Glomerular visceral epithelial cell (primary cell): ENCODE data around the gene ADGRL3.
A peak's percentile ranks its signal among the peaks of the same experiment; 100 is the strongest.

ENCODE experiments used
- DNase-seq: peaks from one replicate; pipeline ENCODE4 v3.0.0-alpha.2; 2016; ENCODE audit errors: extremely low spot score

The ADGRL3 gene

DNA sequence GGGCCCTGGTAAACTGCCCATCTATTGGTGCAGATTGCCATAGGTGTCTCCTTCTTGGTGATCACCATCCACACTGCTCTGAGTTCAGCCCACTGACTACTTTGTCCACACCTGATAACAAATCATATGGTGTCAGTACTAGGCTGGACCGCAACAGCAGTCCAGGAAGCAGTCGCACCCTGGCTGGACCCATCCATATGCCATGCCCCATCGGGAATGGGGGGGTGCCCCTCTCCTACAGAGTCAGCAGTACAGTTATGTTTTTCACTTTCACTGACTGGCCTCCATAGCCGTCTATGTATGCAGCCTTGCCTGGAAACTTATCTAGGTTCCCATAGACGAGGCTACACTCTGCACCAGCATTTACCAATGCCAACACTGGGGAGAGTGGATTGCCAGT lies 226.1 kb downstream of the ADGRL3 start:
- no peak for DNase-seq

DNA sequence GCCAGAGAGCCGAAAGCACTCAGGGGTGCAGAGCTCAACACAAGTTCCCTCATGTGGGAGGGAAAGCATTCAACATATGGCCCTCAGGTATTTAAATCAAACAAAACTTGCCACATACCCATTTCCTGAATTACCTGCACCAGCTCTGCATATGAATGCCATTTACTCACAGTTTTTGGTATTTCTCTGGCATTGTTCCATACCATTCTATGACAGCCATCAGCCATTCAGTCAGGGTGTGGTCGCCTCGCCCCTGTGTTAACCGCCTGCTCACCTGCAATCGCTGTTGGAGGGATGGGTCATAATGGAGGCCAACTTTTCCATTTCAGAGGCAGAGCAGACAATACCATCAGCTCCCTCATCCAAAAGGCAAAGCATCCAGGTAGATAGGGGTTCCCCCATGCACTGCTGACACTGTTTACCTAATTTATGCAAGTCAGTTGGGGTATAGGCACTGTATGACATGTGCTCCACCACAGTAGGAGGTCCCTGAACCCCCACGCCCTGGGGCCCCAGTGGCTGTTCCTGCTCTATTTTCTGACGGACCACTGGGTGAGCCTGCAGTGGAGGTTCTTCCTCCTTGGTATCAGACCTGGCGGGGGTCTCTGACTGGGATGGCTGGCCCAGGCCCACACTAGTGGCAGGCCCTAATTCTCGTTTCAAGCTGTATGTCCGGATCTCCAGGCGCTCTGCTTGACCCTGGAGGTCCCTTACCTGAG lies 227.1 kb downstream of the ADGRL3 start:
- DNase-seq: no peak

DNA sequence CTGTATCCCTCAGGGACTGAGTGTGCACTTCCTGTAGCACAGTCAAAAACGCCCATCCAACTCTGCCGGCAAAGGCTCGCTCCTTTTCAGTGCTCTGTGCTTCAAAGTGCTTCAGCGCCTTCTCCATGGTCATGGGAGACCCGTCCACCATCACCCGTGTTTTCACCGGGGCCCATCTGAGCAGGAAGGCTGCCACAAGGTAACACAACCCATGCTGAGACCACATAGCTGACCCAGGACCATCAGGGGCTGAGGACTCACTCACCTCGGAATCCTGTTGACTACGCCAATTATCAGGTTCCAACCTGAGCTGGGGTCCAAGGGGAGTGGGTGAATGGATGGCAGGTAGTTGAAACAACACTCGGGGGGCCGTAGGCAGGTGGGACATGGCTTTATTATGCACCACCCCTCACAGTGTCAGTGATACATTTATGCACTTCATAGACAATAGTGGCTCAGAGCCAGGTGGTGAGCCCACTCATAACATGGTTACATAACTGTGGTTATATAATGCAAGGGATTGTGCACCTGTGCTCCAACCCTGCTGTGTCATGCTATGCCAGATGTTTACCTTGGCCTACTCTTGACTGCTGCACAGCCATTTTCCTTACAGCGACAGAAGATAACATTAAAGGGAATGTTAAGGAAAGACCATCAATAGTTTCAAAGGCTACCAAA lies 227.8 kb downstream of the ADGRL3 start:
- peak; percentile 25 for DNase-seq

DNA sequence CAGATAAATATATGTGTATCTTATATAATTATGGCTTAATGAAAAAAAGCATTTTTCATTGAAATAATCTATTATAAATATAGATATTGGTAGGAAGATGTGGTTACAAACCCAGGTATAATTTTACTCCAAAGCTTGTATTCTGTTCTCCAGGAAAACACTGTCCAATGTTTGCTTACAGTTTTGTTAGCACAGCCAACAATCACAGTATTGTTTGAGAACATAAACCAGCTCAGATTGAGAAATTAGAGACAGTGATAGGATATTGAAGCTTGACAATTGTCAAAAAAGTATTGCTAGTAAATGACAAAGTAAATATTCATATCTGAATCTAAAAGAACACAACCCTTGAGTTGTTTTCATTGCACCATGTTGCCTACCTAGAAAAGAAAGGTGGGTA lies 228.8 kb downstream of the ADGRL3 start:
- DNase-seq: no peak

DNA sequence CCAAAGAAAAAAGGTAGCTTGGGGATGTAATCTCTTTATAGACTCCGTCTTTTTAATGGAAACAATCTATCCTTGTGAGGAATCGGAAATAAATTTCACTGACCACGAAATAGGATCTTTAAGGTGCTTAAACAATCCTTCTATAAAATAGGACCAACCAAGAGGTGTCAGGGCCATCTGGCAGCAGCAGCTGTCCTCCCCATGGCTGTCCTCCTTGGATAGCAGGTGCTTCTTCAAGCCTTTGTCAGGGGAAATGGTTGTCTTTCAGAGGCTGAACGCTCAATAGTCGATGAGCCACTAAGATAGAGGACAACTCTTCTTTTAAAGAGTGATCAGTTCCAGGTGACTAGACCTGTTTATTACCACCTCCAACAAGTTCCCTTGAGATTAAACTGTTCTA lies 231.0 kb downstream of the ADGRL3 start:
- DNase-seq: no peak

DNA sequence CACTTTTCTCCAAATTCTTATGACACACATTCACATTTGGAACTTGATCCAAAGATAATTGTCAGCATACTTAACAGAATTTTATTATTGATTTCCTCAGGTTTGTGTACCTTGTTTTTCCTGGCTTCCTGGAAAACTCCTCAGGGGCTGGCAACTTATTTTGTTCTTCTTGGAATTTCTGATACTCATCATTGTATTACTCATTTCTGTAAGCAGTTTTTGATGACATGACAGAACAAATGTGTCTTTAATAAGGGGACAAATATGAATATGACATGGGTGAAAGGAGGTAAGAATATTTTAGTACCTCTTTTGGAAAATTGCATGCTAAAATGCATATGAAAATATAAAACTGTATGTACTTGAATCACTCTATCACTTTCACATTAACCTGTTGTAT lies 237.8 kb downstream of the ADGRL3 start:
- DNase-seq: no peak

DNA sequence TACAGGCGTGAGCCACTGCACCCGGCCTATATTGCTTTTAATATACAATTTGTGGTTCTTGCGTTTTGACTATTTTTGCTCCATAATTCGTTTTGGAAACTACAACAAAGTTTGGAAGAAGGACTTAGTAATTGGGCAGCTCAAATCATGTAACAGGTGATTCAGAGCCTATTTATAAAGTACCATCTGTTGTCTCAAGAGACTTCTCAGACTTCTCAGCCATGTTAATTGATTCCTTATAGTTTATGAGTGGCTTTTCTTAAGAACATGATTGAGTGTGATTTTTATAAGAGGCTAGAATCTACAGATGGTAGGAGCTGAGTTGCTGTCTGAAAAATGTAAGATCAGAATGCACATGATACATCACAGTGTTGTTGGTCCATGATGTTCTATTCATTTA lies 240.2 kb downstream of the ADGRL3 start:
- no peak for DNase-seq

DNA sequence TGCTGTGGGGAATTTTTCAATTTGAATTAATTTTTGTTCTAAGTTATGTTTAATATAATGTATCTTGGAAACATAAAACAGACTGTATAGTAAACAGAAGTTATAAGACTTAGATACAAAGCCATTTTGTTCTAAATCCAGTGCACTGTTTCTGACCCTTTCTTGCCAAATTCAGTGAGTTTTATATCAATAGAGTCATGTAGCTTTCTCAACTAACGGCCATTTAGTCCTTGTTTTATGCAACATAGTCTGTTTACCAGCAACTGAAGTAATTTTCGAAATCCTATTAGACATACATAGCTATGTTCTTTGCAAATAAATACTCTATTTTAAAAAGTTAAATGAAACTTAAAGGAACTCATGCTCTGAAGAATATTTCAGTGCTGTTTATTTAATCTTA lies 242.8 kb downstream of the ADGRL3 start:
- DNase-seq: no peak

DNA sequence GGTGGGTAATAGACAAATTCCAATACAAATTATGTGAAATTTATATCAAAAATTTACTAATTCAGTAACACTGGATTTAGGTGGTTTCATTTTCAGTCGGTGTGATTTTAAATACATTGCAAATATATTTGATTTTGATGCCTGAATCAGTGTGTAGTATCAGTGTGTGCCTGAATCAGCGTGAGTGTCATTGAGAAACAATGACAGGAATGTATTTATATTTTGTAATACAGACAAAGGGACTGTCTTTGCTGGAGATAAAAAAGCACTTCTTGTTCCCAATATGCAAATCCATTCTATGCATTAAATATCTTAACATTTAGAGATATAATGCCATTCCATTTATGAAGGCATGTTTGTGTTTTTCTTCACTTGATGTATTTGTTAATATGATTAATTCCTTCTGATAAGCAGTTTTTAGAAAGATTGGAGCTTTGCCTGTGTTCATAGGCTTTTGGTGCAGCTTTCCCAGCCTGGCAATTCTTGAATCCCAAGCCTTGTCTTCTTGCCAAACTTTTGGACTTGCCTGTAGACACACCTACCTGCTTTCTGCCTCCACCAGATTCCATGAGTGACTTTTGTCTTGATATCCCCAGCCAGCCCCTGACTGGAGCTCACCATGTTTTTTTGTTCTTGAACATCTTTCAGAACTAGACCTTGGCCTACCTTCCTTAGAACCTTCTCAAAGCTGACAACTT lies 243.8 kb downstream of the ADGRL3 start:
- peak; percentile 36 for DNase-seq

DNA sequence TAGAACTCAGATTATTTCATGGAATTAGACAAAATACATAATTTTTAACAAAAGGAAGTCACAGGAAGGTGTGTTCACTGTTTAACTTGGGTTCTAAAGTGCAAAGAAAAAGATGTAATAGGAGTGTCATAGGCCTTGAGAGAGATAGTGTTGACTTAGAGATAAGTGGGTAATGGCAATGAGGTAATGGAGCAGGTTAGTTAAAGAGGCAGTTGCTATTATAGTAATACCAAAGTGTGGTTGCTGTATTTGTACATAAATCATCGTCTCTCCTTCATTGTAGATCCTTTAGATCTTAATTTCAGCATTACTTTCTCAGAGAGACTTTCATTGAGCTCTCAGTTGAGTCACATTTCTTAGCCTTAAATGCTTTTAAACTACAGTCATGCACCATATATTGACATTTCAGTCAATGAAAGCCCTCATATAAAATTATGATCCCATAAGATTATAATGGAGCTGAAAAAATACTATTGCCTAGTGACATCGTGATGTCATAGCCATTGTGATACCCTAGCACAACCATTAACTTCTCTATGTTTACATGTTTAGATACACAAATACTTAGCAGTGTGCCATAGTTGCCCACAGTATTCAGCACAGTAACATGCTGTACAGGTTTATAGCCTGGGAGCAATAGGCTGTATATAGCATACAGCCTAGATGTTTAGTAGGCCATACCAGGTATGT lies 245.4 kb downstream of the ADGRL3 start:
- DNase-seq: no peak

DNA sequence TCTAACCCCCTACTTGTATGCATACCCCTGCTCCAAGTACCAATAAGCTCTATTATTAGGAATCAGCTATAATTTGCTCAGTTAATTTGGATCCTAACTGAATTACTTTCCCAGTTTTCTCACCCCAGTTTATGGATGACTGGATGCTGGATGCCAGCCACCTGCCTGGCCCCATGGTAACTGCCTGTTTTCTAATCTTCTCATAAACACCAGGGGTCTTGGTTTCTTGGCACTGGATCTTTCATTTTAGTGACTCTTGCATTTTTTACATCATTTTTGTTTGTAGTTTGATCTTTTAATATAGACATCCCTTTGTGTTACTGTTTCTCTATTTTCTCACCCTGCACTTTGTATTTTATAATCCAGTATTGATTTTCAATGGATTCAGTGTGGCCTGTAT lies 246.8 kb downstream of the ADGRL3 start:
- DNase-seq: no peak

DNA sequence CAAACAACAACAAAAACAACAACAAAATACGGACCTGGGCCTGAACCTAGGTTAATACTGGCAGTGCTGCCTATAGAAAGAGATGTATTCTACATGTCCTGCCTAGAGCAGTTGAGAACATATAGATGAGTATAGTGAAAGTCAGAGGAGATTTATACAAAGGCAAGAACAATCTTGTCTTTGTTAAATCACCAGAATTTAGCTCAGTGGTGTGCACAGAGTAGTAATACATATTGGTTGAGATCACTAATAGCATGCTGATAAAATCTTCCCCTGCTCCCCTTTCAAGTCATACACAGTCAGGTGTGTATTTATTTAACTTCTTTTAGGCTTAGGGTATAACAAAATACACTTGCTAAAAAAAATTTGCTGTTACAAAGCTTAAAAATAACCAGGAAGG lies 247.8 kb downstream of the ADGRL3 start:
- no peak for DNase-seq

DNA sequence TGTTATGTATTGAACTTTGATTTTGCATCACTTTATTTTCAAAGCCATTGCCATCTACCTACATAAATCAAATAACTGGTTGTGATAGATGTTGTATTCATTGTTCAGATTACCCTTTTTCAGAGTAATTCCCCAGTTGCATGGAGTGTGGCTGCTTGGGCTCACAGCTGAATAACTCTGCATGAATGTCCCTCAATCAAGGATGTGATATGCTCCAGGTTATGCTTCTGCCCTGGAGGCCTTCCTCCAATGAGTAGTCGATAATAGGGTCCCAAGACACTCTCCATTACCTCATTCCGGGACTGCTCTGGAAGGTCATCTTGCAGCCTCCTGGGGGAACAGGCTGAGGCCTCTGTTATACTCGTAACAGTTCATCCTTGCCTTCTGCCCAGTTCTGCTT lies 251.8 kb downstream of the ADGRL3 start:
- DNase-seq: no peak

DNA sequence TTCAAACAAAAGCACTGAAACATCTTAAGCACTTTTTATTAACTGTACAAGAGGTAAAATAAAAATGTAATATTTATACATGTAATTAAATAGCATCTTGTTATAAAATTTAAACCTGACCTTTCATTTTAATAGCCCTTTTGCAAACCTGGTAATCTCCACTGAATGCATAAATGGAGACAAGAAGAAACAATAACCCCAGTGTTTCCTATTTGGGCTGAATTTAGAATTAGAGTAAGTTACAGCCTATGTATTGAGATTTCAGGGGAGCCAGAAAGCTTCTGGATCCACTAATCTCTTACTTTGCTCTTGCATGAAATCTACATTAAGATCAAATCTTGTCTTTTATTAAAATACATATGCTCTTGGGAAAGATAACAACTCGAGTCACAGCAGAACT lies 261.8 kb downstream of the ADGRL3 start:
- no peak for DNase-seq

DNA sequence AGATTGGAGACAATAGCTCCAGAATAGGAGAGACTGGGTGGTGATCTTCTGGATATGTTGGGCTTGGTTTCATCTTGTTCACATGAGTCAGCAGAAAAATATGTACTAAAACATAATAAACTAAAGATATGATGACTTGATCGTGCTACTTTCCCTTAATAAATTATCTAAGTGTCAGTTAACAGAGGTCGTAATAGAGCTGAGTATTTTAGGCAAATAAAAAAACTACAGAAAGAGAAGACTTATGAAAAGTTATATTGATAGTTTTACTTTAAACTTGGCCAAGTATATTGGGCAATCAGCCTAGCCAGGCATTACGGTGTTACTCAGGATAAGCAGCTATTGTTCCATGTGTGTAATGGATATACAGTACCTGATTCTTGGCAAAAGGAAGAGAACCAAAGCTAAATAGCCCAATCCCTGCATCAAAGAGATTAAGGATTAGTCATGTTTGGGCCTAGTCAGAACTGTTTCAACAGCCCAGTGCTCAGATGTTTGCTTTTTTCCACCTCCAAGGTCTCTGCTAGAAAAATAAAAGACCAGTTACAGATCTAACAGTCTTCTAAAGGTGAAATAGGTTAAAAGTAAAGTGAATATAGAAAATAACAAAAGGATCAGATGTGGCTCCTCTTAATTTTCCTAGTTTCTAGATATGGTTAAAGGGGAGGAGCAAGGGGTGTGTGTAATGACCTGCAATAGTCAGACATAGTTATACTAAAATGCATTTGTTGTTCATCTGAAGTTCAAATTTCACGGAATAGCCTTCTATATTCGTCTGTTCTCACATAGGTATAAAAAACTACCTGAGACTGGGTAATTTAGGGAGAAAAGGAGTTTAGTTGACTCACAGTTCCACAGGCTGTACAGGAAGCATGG lies 262.6 kb downstream of the ADGRL3 start:
- peak; percentile 58 for DNase-seq

DNA sequence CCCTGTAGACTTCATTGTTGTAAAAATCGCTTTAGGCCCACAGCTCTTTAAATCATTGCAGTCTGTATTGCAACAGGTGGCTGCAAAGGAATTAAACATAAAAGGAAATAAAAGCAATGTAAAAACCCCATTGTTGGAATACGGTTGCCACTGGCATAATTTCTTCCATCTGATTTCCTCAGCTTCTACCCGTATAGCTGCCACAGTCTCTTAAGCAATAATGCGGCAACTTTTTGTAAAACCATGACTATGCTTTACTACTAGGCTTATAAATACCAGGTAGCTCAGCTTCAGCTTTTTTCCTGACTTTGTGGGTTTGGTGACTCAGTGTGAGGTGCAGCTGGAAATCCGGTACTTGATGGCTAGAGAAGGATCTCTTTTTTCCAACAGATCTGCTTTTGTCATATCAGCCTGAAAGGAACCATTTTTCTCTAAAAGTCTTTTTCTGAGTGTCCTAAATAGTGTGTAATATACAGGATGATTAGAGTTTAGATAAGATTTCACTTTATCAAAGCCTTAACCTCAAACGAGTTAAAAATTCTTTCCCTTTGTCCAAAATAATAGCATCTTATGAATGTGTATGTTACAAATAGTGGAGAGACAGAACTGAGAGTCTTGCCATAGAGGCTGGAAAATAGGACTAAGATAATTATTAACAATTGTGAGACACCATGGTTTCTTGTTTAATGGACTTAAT lies 268.0 kb downstream of the ADGRL3 start:
- peak; percentile 90 for DNase-seq

DNA sequence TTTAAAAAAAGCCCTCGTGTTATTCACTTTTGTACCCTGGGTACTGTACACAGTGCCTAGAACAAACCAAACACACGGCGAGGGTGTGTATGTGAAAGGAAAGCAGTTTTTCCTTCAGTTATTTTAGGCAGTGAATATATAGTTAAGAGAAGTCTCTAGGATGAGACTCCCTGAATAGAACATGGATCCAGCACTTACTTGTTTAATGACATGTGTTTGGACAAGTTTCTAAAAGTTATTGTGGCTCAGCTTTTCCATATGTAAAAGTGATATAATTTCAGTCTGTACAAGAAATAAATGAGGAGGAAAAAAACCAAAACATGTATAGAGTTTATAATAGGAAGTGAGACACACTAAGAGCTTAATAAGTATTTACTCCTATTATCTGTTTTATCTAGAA lies 273.2 kb downstream of the ADGRL3 start:
- DNase-seq: no peak

DNA sequence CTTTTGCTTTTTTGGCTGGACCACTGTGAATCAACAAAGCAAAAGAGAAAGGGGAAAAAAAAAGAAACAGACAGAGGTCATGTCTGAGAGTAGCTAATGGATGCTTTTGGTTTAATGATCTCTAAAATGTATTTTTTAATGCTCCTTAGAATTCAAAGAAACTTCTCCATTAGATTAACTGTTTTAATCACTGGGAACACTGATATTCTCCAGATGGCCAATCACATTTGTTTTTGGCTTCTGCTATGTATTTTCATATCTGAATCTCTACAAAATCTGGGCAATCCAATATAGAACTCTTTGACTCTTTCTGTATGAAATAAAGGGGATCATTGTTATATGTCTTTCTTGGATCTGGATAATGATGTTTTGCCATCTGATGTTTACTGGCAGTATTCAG lies 278.2 kb downstream of the ADGRL3 start:
- DNase-seq: no peak

DNA sequence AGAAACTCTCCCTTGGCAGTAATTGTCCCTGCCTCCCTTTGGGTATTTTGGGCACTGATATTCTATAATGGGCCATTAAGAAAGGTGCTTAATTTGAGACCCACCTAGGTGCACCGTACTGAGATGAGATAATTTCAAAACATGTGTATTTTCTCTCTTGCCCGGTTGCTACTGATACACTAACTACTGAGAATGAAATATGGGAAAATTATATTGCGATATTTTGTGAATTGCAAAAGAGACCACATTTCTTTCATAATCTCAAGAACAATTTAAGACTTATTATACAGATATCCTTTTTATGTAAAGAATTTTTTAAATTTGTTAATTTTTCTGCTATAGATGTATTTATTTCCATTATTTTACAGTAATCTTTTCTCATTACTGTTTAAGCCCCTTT lies 284.9 kb downstream of the ADGRL3 start:
- DNase-seq: no peak

DNA sequence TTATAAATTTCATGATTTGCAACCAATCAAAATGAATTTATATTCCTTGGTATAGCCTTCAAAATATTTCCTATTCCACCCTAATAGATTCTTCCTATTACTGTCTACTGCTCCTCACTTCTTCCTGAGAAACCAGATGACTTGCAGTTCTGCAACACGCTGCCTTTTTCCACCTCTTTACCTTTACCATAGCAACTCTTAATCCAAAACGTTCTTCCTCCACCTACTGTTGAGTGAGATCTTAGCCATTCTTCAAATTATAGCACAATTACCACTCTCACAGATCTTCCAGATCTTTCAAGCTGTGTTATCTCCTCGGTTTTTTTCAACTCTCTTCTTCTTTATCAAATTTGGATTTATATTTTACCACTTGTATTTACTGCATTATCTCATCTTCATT lies 289.8 kb downstream of the ADGRL3 start:
- DNase-seq: no peak

DNA sequence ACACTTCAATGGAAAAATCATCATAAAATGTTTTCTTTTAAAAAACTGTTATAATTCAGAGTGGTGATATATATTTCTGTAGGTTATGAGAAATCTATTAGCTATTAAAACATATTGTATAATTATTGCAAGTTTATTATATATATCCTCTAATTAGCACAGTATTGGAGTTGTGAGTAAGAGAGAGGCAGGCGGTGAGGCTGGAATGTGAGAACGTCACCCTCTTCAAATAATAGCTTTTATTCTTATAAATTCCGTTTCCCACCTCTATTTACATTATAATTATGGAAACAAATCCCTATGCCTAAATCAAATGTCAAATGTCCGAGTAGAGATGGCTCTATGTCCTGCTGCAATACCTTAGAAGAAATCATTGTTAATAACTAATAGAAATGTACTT lies 292.9 kb downstream of the ADGRL3 start:
- no peak for DNase-seq
